Upper lobe of right lung (tissue), 1 donor: ENCODE data around the gene SMG5. TPM values are rescaled to one million over a fixed set of nuclear protein-coding genes. Genes with fewer than 3 reads are reported as not detected.
"Not testable (repeated sequence)": the region's sequence is repeated elsewhere in the genome, so short reads cannot be mapped to it uniquely, and the experiment has no call there.

Source experiments
- ATAC-seq: fragments of 200-7000 bp; cut with Tn5 transposase; one replicate; pipeline ENCODE4 v1.9.1; 2020; ENCODE audit warnings: mild to moderate bottlenecking, moderate library complexity
- DNase-seq: peaks from one replicate; pipeline ENCODE4 v3.0.0-alpha.2; 2020
- H3K27ac ChIP-seq: fragments of 200-600 bp; one replicate; pipeline ENCODE4 v1.8.0; 2022
- H3K27me3 ChIP-seq: fragments of 200-600 bp; one replicate; pipeline ENCODE4 v1.8.0; 2022; ENCODE audit warnings: mild to moderate bottlenecking
- H3K36me3 ChIP-seq: fragments of 200-600 bp; one replicate; pipeline ENCODE4 v1.8.0; 2022
- H3K4me1 ChIP-seq: fragments of 200-600 bp; one replicate; pipeline ENCODE4 v1.8.0; 2022
- H3K4me3 ChIP-seq: fragments of 200-600 bp; one replicate; pipeline ENCODE4 v1.8.0; 2022; ENCODE audit warnings: mild to moderate bottlenecking
- H3K9me3 ChIP-seq: fragments of 200-600 bp; one replicate; pipeline ENCODE4 v1.8.0; 2022
- CTCF ChIP-seq: fragments of 200-600 bp; IDR thresholded peaks from one replicate; pipeline ENCODE4 v1.8.0; 2022; ENCODE audit warnings: antibody characterized with exemption
- intact Hi-C: fragments of 100-400 bp; cut with DNase I; formaldehyde crosslinking; loops from one replicate; pipeline ENCODE4 v1.11.0; 2022
- long read RNA-seq: library from polyadenylated mRNA; unstranded; transcript quantifications from one replicate; pipeline ENCODE4 v2.0.0, GENCODE V29; 2021
- total RNA-seq: library from RNA; stranded (reverse); fragmentation: NEBNext Ultra II Directional; extraction: Animal tissue kit (Norgen Biotek cat#: 25700); gene quantifications from one replicate; pipeline ENCODE4 v1.2.1, GENCODE V29; 2021
- donor health status: DM: no; HTN: yes; CAD: no; lungs with severe emphysema.

The SMG5 gene
- total RNA-seq, result 64.8 TPM
- long read RNA-seq, full-length matches to known transcripts, result 31 of 82 reads
- long read RNA-seq, partial matches to known transcripts, result 26 of 82 reads
- long read RNA-seq, other reads (novel, unspliced or antisense), result 25 of 82 reads

- H3K27me3 ChIP-seq, result no peaks in the 10 kb centered on the region
- peak within 1 kb of the TSS; percentile 88 for H3K27ac ChIP-seq
- intact Hi-C loops, result no loop called here
- ATAC-seq, result peak; percentile 95
- H3K4me1 ChIP-seq, result peaks cover 25% of the 10 kb centered on the region
- peak; percentile 98 for DNase-seq
- peaks cover 24% of the 10 kb centered on the region for H3K36me3 ChIP-seq
- no peak for TF ChIP-seq CTCF
- H3K4me3 ChIP-seq, result peak within 1 kb of the TSS; percentile 67
- H3K9me3 ChIP-seq, result no peaks in the 10 kb centered on the region
Observed at GRCh38 chr1:156282479-156283222, at the start of gene SMG5. Gene SMG5 (minus strand): TSS chr1:156282825. CDS start chr1:156282680, 145 bp downstream.

GRCh38 chr1:156323179-156323578, 40.6 kb upstream of the SMG5 start:
- H3K4me3 ChIP-seq, ATAC-seq, H3K4me1 ChIP-seq, H3K27me3 ChIP-seq, H3K27ac ChIP-seq, H3K9me3 ChIP-seq, intact Hi-C loops, DNase-seq: not testable (repeated sequence)
- H3K36me3 ChIP-seq, result peaks cover 78% of the 10 kb centered on the region

GRCh38 chr1:156320560-156320959, 37.9 kb upstream of the SMG5 start:
- no peaks in the 10 kb centered on the region for H3K9me3 ChIP-seq
- DNase-seq, result no peak
- TF ChIP-seq CTCF, result no peak
- H3K27ac ChIP-seq, result no peak overlapping the region
- peaks cover 99% of the 10 kb centered on the region for H3K36me3 ChIP-seq
- intact Hi-C loops, result no loop called here
- no peaks in the 10 kb centered on the region for H3K4me1 ChIP-seq
- H3K27me3 ChIP-seq, result no peaks in the 10 kb centered on the region
- ATAC-seq, result no peak
- no peak overlapping the region for H3K4me3 ChIP-seq

- H3K9me3 ChIP-seq, result no peaks in the 10 kb centered on the region
- intact Hi-C loops, result no loop called here
- DNase-seq (no peak), ATAC-seq (no peak)
- H3K4me1 ChIP-seq, result no peaks in the 10 kb centered on the region
- no peaks in the 10 kb centered on the region for H3K27me3 ChIP-seq
- H3K27ac ChIP-seq, result no peak overlapping the region
- H3K4me3 ChIP-seq, result no peak overlapping the region
- peak; percentile 54 for TF ChIP-seq CTCF
- H3K36me3 ChIP-seq, result peaks cover 100% of the 10 kb centered on the region
Observed at GRCh38 chr1:156319664-156320063, 37.0 kb upstream of the SMG5 start.

GRCh38 chr1:156316909-156317308, 34.3 kb upstream of the SMG5 start:
- Histone ChIP-seq H3K4me1 (no peaks in the 10 kb centered on the region), H3K27me3 (no peaks in the 10 kb centered on the region), H3K36me3 (peaks cover 100% of the 10 kb centered on the region), H3K27ac (no peak overlapping the region), H3K4me3 (no peak overlapping the region), H3K9me3 (no peaks in the 10 kb centered on the region)
- TF ChIP-seq CTCF, result no peak
- DNase-seq (no peak), ATAC-seq (no peak)
- intact Hi-C loops, result no loop called here

- H3K27me3 ChIP-seq, result no peaks in the 10 kb centered on the region
- H3K27ac ChIP-seq, result no peak overlapping the region
- no peak overlapping the region for H3K4me3 ChIP-seq
- peaks cover 90% of the 10 kb centered on the region for H3K36me3 ChIP-seq
- no peak for TF ChIP-seq CTCF
- H3K9me3 ChIP-seq, result no peaks in the 10 kb centered on the region
- no peaks in the 10 kb centered on the region for H3K4me1 ChIP-seq
- ATAC-seq (no peak), DNase-seq (peak; percentile 56)
- intact Hi-C loops, result no loop called here
Observed at GRCh38 chr1:156310962-156311361, 28.3 kb upstream of the SMG5 start.
